Mesenteric fat pad (tissue), 1 donor: ENCODE data around the gene EED. TPM values are rescaled to one million over a fixed set of nuclear protein-coding genes. Genes with fewer than 3 reads are reported as not detected.
"Not testable (repeated sequence)": the region's sequence is repeated elsewhere in the genome, so short reads cannot be mapped to it uniquely, and the experiment has no call there.

Source experiments
- DNase-seq: peaks from one replicate; pipeline ENCODE4 v3.0.0-alpha.2; 2020; ENCODE audit warnings: low spot score
- total RNA-seq: library from RNA; stranded (reverse); fragmentation: NEBNext Ultra II Directional; extraction: Animal tissue kit (Norgen Biotek cat#: 25700); gene quantifications from one replicate; pipeline ENCODE4 v1.2.1, GENCODE V29; 2021
- donor health status: DM: yes; HTN: yes; CAD: no.

EED gene
- total RNA-seq, 1 donor from 2014 or later, result 13.5 TPM

- not testable (repeated sequence) for DNase-seq
Measured at GRCh38 chr11:86289508-86290280, 45.1 kb downstream of the EED start.

- DNase-seq, result no peak
Measured at GRCh38 chr11:86291466-86292262, 47.1 kb downstream of the EED start.

- no peak for DNase-seq
Measured at GRCh38 chr11:86292912-86293616, 48.5 kb downstream of the EED start.

- DNase-seq, result no peak
Measured at GRCh38 chr11:86294026-86294425, 49.5 kb downstream of the EED start.

GRCh38 chr11:86301742-86302091 is 57.2 kb downstream of the EED start:
- DNase-seq, result no peak

- DNase-seq, result peak; percentile 100
Measured at GRCh38 chr11:86302092-86302793, 57.7 kb downstream of the EED start, which contains the start of gene HIKESHI. TSS of gene HIKESHI (plus strand) at chr11:86302240. CDS start at chr11:86302449, 209 bp downstream.

GRCh38 chr11:86303257-86303656 is 58.7 kb downstream of the EED start:
- DNase-seq, result no peak

- not testable (repeated sequence) for DNase-seq
Measured at GRCh38 chr11:86308710-86309109, 64.2 kb downstream of the EED start.

- DNase-seq, result no peak
Measured at GRCh38 chr11:86313793-86314192, 69.2 kb downstream of the EED start.

GRCh38 chr11:86314636-86315035 is 70.1 kb downstream of the EED start:
- DNase-seq, result no peak

Other genes with a start within 250 kb of the EED start
- gene PICALM, start 175.7 kb upstream of the EED start, total RNA-seq, result 366 TPM
- 29.2 TPM for gene HIKESHI, start 57.5 kb downstream of the EED start, total RNA-seq
- 0.64 TPM for gene CCDC81, start 130.1 kb downstream of the EED start, total RNA-seq